GM21723 (cell line): Measurements from ENCODE around the gene SMC3.
"Not testable (repeated sequence)": the region's sequence is repeated elsewhere in the genome, so short reads cannot be mapped to it uniquely, and the experiment has no call there.

Experiments used
- ATAC-seq: cut with Tn5 transposase; IDR thresholded peaks from one replicate; pipeline ENCODE4 v1.9.1; 2021; ENCODE audit warnings: mild to moderate bottlenecking, moderate library complexity; ENCODE audit not compliant: unreplicated experiment

The SMC3 gene

DNA sequence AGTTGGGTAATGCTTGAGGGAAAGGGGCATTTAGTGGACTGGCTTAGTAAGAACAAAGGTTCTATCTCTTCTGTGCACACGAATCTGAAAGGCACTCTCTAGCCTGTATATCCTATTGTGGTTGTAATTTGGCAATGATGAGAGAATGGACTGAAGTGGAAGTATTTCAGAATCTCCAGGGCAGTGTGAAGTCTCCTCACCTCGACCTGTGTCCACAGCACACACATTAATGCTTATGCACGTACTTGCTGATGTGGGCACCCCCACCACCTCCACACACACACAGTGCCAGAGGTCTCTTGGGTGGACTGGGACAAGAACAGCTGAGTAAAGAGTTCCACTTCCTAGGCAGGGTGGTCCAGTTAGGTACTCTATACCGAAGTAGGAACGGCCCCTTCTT is 6.9 kb downstream of the SMC3 start:
- ATAC-seq: no peak

DNA sequence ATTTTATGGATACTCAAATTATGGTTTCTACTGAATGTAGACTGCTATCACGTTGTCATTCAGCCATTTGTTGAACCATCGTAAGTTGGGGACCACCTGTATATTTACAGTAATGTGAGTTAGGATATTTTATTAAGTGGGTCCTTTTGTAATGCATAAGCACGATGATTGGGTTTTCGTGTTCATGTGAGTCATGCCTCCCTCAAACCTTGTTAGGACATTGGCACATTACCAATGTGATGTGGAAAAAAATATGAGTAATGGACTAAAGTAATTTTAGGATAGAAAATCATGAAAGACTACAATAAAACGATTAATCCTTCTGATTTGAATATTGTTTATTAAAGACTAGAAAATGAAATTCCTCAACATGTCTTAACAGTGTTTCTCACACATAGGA is 8.7 kb downstream of the SMC3 start:
- ATAC-seq: no peak

GRCh38 chr10:110577056-110577455 is 9.6 kb downstream of the SMC3 start:
- ATAC-seq: no peak

- no peak for ATAC-seq
These were observed 16.5 kb downstream of the SMC3 start for GRCh38 chr10:110584006-110584405.

- ATAC-seq: no peak
These were observed 24.3 kb downstream of the SMC3 start for GRCh38 chr10:110591760-110592159.

GRCh38 chr10:110597476-110597875 is 30.0 kb downstream of the SMC3 start:
- no peak for ATAC-seq

DNA sequence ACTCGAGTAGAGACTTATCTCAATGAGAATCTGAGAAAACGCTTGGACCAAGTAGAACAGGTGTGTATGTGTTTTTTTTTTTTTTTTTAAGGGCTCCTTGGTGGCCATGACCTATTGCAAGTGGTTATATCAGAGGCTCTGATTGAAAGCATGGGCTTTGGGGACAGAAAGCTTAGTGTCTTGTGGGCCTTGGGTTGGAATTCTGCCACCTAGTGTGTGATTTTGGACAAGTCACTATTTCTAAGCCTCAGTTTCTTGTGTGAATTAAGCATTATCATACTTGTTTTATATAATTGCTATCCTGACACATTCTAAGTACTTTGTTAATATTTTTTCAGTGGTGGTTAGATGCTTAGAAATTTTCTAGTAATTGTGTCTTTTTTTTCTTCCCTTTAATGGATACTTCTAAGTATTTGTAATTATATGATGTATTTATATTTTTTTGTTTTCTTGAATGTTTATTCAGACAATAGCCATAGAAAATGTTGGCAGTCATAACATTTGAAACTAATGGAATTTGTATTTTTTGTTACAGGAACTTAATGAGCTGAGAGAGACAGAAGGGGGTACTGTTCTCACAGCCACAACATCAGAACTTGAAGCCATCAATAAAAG is 33.1 kb downstream of the SMC3 start:
- ATAC-seq: peak; percentile 65

GRCh38 chr10:110601581-110601980 is 34.1 kb downstream of the SMC3 start:
- ATAC-seq: no peak

GRCh38 chr10:110608087-110608486 is 40.6 kb downstream of the SMC3 start:
- no peak for ATAC-seq

- ATAC-seq: no peak
These were observed 42.1 kb downstream of the SMC3 start for GRCh38 chr10:110609605-110610004.

DNA sequence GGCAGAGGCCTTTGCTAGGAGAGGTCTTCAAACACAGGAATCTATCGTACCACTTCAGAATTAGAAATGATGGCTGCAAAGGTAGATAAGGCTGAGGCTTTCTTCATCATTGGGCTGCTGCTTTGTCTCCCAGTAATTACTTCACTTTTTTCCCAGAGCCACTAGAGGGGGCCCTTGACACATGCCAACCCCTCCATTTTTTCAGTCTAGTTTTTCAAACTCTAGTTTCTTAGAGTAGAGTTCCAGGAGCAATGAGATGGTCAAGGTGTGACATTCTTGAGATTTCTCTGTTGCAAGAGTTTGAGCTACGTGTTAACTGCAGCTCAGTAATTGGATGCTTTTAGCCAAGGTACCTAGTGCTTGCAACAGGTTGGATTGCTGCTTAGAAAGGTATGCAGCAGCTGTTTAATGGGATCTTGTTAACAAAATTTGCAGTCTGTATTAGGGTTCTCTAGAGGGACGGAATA is 42.8 kb downstream of the SMC3 start:
- ATAC-seq: peak; percentile 41

- ATAC-seq: not testable (repeated sequence)
These were observed 43.3 kb downstream of the SMC3 start for GRCh38 chr10:110610781-110611180.

DNA sequence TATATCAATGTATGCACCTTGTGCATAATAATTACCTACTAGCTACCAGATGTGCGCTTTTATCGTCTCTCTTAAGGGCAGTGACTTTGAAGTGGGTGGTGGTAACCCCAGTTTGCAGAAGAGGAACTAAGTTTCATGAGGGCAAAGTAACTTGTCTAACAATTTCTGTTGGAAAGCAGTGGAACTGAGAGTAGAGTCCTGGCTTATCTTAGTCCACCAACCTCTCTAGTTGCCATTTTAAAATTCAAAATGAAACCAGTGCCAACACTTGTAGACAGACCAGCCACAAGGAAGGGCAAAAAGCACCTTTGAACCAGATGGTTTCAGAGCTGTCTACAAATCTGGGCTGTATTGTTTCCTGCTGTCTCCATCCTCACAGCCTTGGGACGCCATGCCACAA is 44.6 kb downstream of the SMC3 start:
- no peak for ATAC-seq

GRCh38 chr10:110612629-110613028 is 45.1 kb downstream of the SMC3 start:
- ATAC-seq: no peak

GRCh38 chr10:110613341-110613995 is 46.0 kb downstream of the SMC3 start:
- peak; percentile 13 for ATAC-seq

GRCh38 chr10:110613996-110614495 is 46.6 kb downstream of the SMC3 start:
- peak; percentile 41 for ATAC-seq

- no peak for ATAC-seq
These were observed 47.7 kb downstream of the SMC3 start for GRCh38 chr10:110615057-110615747.

- ATAC-seq: no peak
These were observed 49.1 kb downstream of the SMC3 start for GRCh38 chr10:110616493-110617033.

DNA sequence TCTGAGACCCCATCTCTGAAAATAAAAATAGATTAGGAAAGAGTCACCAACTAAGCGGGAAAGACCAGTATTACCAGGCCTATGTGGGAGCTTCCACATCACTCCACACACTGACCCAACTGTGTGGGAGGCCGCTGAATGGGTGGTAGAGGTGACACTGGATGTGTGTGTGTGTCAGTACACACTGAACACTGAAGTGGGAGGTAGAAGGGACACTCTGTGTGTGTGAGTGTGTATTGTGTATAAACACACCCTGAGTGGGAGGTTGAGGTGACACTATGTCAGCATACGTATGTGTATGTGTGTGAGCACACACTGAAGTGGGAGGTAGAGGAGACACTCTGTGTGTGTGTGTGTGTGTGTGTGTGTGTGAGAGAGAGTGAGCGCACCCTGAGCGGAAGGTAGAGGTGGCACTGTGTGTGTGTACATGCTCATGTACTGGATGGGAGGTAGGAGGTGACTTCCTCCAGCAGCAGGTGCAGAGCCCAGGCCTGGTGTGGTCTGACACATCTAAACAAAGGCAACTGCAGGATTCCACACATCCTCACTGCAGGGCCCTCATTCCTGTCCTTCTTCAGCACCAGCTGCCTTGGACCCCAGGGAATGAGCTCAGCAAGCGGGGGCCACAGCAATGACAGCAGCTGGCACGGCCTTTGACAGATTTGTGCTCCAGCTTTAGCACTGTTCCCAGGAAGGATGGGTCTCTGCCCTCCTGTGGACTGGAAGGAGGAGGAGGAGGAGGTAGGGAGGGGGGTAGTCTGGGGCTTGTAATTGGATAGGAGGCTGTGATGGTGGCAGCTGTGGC is 50.1 kb downstream of the SMC3 start:
- ATAC-seq: no peak

- ATAC-seq: no peak
These were observed 50.7 kb downstream of the SMC3 start for GRCh38 chr10:110618230-110618610.
